Testis (tissue), 3 donors: ENCODE measurements around the gene TNS3. TPM values are rescaled to one million over a fixed set of nuclear protein-coding genes. Genes with fewer than 3 reads are reported as not detected.

Experiments used
- DNase-seq: peaks from one replicate; pipeline ENCODE4 v3.0.0-alpha.2; 2019
- H3K27ac ChIP-seq, 2 donors: fragments of 200-600 bp; sonication (generic); one replicate each; pipeline ENCODE4 v1.5.1; 2019
- H3K27me3 ChIP-seq: fragments of 200-600 bp; sonication (generic); one replicate; pipeline ENCODE4 v1.5.1; 2019
- H3K36me3 ChIP-seq: fragments of 200-600 bp; sonication (generic); one replicate; pipeline ENCODE4 v1.5.1; 2017; ENCODE audit warnings: low read depth; ENCODE audit errors: missing control alignments
- H3K4me1 ChIP-seq: fragments of 200-600 bp; sonication (generic); one replicate; pipeline ENCODE4 v1.5.1; 2019
- H3K4me3 ChIP-seq, 2 donors: fragments of 200-600 bp; sonication (generic); one replicate each; pipeline ENCODE4 v1.5.1; 2017 to 2019
- H3K9me3 ChIP-seq: fragments of 200-600 bp; sonication (generic); one replicate; pipeline ENCODE4 v1.5.1; 2017
- POLR2A ChIP-seq: fragments of 450-650 bp; IDR thresholded peaks from one replicate; pipeline ENCODE4 v1.6.1; 2017; ENCODE audit warnings: antibody characterized with exemption, mild to moderate bottlenecking, moderate library complexity
- WGBS, 2 donors: methylation state at CpG; one replicate each; pipeline ENCODE4 v1.1.5; 2018; 5-methylcytosine and 5-hydroxymethylcytosine counted together
- intact Hi-C: fragments of 100-400 bp; cut with DNase I; formaldehyde crosslinking; loops from one replicate; pipeline ENCODE4 v1.15.1; 2023; ENCODE audit warnings: low total_unique reads
- polyA plus RNA-seq: library from polyadenylated mRNA; stranded (reverse); fragments of 350-450 nt; fragmentation: Illumina TruSeq; extraction: RNeasy Lipid Tissue Mini Kit (QIAGEN cat#74804); gene quantifications from one replicate; pipeline ENCODE4 v1.2.3, GENCODE V29; 2014; ENCODE audit warnings: low read depth, low replicate concordance; ENCODE audit not compliant: insufficient read depth
- total RNA-seq, 2 donors: library from RNA; depleted of rRNA; stranded (reverse); fragments of >200 nt; gene quantifications; one replicate each; pipeline ENCODE4 v1.2.3, GENCODE V29; 2016
- TF ChIP-seq, protein P1 (sequence below), 3 experiments: fragments of 450-650 bp in 2 of 3; fragments of 200-600 bp in 1 of 3; sonication (generic) in 1 of 3; IDR thresholded peaks; one replicate each; pipeline ENCODE4 v1.5.1; 2016 to 2019; ENCODE audit warnings: antibody characterized with exemption in 3 of 3, mild to moderate bottlenecking in 2 of 3, moderate library complexity in 1 of 3

The TNS3 gene
- total and polyA plus RNA-seq, 3 donors from 2014 or later = 28.5 to 93.5 (median 60.0) TPM

GRCh38 chr7:47370461-47371042 lies 211.4 kb downstream of the TNS3 start:
- Histone ChIP-seq H3K27me3 (no peaks in the 10 kb centered on the region), H3K9me3 (no peaks in the 10 kb centered on the region), H3K4me3 (no peak overlapping the region), H3K27ac (no peak overlapping the region), H3K4me1 (peaks cover 14% of the 10 kb centered on the region), H3K36me3 (no peaks in the 10 kb centered on the region)
- no peak for TF ChIP-seq POLR2A
- TF ChIP-seq, protein P1, sequence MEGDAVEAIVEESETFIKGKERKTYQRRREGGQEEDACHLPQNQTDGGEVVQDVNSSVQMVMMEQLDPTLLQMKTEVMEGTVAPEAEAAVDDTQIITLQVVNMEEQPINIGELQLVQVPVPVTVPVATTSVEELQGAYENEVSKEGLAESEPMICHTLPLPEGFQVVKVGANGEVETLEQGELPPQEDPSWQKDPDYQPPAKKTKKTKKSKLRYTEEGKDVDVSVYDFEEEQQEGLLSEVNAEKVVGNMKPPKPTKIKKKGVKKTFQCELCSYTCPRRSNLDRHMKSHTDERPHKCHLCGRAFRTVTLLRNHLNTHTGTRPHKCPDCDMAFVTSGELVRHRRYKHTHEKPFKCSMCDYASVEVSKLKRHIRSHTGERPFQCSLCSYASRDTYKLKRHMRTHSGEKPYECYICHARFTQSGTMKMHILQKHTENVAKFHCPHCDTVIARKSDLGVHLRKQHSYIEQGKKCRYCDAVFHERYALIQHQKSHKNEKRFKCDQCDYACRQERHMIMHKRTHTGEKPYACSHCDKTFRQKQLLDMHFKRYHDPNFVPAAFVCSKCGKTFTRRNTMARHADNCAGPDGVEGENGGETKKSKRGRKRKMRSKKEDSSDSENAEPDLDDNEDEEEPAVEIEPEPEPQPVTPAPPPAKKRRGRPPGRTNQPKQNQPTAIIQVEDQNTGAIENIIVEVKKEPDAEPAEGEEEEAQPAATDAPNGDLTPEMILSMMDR (IDR thresholded peaks at IDR 0.05) = no peak
- intact Hi-C loops = no loop called here
- DNase-seq = no peak
- 81 to 87% methylated on average over 14 to 15 of the region's 15 CpGs for WGBS, 2 donors

- DNase-seq = no peak
- H3K36me3 ChIP-seq = no peaks in the 10 kb centered on the region
- peaks cover 14% of the 10 kb centered on the region for H3K4me1 ChIP-seq
- H3K27me3 ChIP-seq = no peaks in the 10 kb centered on the region
- H3K9me3 ChIP-seq = no peaks in the 10 kb centered on the region
- TF ChIP-seq POLR2A = no peak
- TF ChIP-seq, protein P1 (IDR thresholded peaks at IDR 0.05) = no peak
- 92% methylated on average over 3 of the region's 3 CpGs for WGBS, 2 donors
- intact Hi-C loops = no loop called here
- H3K4me3 ChIP-seq = no peak overlapping the region
- H3K27ac ChIP-seq = no peak overlapping the region
Observed at GRCh38 chr7:47369736-47370135, 212.2 kb downstream of the TNS3 start.

DNA sequence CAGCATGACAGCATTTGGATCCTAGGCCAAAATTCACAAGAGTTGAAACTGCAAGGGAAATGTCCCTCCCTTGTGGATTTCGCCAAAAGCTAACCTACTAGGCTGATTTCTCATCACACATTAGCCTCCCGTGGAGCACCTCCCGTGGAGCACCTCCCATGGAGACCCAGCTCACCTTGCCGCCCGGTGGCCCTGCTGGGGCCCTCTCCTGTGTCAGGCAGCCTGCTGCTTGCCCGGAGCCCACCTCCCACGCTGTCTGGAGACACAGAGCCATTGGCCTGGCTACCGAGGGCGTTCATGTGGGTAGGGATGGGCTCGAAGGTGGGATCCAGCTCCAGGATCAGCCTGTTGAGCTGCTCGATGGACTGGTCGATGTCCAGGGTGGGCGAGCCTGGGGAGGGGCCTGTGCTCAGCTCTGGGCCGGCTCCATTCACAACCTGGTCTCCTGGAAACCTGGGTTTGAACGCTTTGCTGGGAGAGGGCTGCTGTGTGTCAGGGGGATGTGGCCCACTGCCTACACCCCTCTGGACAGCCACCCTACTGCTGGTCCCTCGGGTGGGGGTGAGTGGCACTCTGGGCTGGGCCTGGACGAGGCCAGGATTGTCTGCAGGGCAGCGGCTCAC lies 213.6 kb downstream of the TNS3 start:
- WGBS, 2 donors = 93 to 99% methylated on average over 10 to 17 of the region's 18 CpGs
- no peak for TF ChIP-seq POLR2A
- TF ChIP-seq, protein P1 (IDR thresholded peaks at IDR 0.05) = no peak
- H3K4me3 ChIP-seq = no peak overlapping the region
- no peaks in the 10 kb centered on the region for H3K27me3 ChIP-seq
- intact Hi-C loops = no loop called here
- no peak overlapping the region for H3K27ac ChIP-seq
- H3K36me3 ChIP-seq = no peaks in the 10 kb centered on the region
- H3K9me3 ChIP-seq = no peaks in the 10 kb centered on the region
- DNase-seq = no peak
- H3K4me1 ChIP-seq = peaks cover 9% of the 10 kb centered on the region

GRCh38 chr7:47367369-47367768 lies 214.5 kb downstream of the TNS3 start:
- H3K4me3 ChIP-seq = no peak overlapping the region
- H3K4me1 ChIP-seq = peaks cover 4% of the 10 kb centered on the region
- H3K27me3 ChIP-seq = no peaks in the 10 kb centered on the region
- DNase-seq = no peak
- no peaks in the 10 kb centered on the region for H3K9me3 ChIP-seq
- intact Hi-C loops = no loop called here
- 74 to 75% methylated on average over 5 of the region's 5 CpGs for WGBS, 2 donors
- no peak for TF ChIP-seq POLR2A
- TF ChIP-seq, protein P1 (IDR thresholded peaks at IDR 0.05) = no peak
- H3K27ac ChIP-seq = no peak overlapping the region
- H3K36me3 ChIP-seq = no peaks in the 10 kb centered on the region

DNA sequence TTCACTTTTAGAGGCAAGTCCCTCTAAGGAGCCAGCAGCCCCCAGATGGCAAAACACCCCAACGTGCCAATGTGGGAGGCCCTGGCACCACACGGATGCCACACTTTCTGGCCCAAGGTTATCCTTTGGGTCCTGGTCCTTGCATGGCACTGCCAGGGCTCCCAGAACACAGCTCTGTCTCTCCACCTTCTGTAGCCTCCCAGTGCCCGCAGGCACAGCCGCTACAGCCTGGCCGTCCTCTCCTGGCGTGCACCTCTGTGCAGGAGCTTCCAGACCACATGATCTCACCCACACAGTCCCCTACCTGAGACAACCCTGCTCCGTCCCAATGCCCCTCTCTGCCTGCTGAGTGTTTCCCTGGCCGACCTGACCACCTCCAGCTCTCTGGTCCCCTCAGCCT lies 215.0 kb downstream of the TNS3 start:
- H3K27me3 ChIP-seq = no peaks in the 10 kb centered on the region
- H3K4me3 ChIP-seq = no peak overlapping the region
- WGBS, 2 donors = 94 to 95% methylated on average over 8 of the region's 8 CpGs

More for the DNA sequence above, 215.0 kb downstream of the TNS3 start:
- H3K27ac ChIP-seq = no peak overlapping the region
- H3K4me1 ChIP-seq = no peaks in the 10 kb centered on the region
- no peak for DNase-seq
- intact Hi-C loops = no loop called here
- no peaks in the 10 kb centered on the region for H3K9me3 ChIP-seq
- TF ChIP-seq, protein P1 (IDR thresholded peaks at IDR 0.05) = no peak
- no peak for TF ChIP-seq POLR2A
- H3K36me3 ChIP-seq = no peaks in the 10 kb centered on the region
